B cell (primary cell): ENCODE results near the gene SAMM50. TPM values are rescaled to one million over a fixed set of nuclear protein-coding genes. Genes with fewer than 3 reads are reported as not detected.
A peak's percentile ranks its signal among the peaks of the same experiment; 100 is the strongest.

Experiments
- ATAC-seq: fragments of 200-7000 bp; cut with Tn5 transposase; one replicate; pipeline ENCODE4 v1.10.0; 2021; ENCODE audit warnings: low read depth, mild to moderate bottlenecking, moderate number of reproducible peaks, moderate library complexity
- CTCF ChIA-PET: fragments of 350-600 bp; sonication (Branson Sonifier 250); formaldehyde crosslinking; loops from one replicate; lab custom pipeline; 2021; ENCODE audit warnings: antibody characterized with exemption, inconsistent platforms; lab: Charles Lee
- POLR2A ChIA-PET: fragments of 350-600 bp; sonication (Branson Sonifier 250); formaldehyde crosslinking; loops from one replicate; lab custom pipeline; 2021; ENCODE audit warnings: antibody characterized with exemption; lab: Charles Lee
- DNase-seq: peaks from one replicate; pipeline ENCODE4 v3.0.0; 2013
- H2AFZ ChIP-seq: 2 replicates; pipeline ENCODE4 v1.6.1; 2012; ENCODE audit warnings: mild to moderate bottlenecking, low read depth, low read length; ENCODE audit not compliant: insufficient read depth, poor library complexity, severe bottlenecking
- H3K27ac ChIP-seq, 2 donors: 1 replicate in 1 of 2; 2 replicates in 1 of 2; pipeline ENCODE4 v1.5.1; 2012 to 2013; ENCODE audit warnings: low read length in 2 of 2, mild to moderate bottlenecking in 2 of 2, moderate library complexity in 1 of 2
- H3K27me3 ChIP-seq, 4 experiments: fragments of 200-600 bp in 1 of 4; sonication (generic) in 1 of 4; replicated peaks in 1 of 4; 1 replicate in 2 of 4; 2 replicates in 2 of 4; pipeline versions ENCODE4 v1.6.1 to v1.7.0; 2013 to 2016; ENCODE audit warnings: low read length in 3 of 4, mild to moderate bottlenecking in 2 of 4, mixed read lengths in 1 of 4, moderate library complexity in 1 of 4; ENCODE audit not compliant: insufficient read depth in 4 of 4, control insufficient read depth in 3 of 4; ENCODE audit errors: control extremely low read depth in 1 of 4
- H3K36me3 ChIP-seq, 2 experiments: replicated peaks in 1 of 2; 1 replicate in 1 of 2; 2 replicates in 1 of 2; pipeline versions ENCODE4 v1.6.1 to v1.7.1; 2013; ENCODE audit warnings: low read length in 1 of 2; ENCODE audit not compliant: insufficient read depth in 2 of 2, control insufficient read depth in 1 of 2; ENCODE audit errors: control extremely low read depth in 1 of 2, extremely low read depth in 1 of 2
- H3K4me1 ChIP-seq, 2 donors: fragments of 200-600 bp in 1 of 2; sonication (generic) in 1 of 2; 1 replicate in 1 of 2; 2 replicates in 1 of 2; pipeline versions ENCODE4 v1.5.1 to v1.6.1; 2013 to 2017; ENCODE audit warnings: low read length in 2 of 2; ENCODE audit not compliant: control insufficient read depth in 2 of 2, insufficient read depth in 2 of 2
- H3K4me2 ChIP-seq: replicated peaks from 2 replicates; pipeline ENCODE3; 2012; ENCODE audit warnings: mild to moderate bottlenecking, low read depth, low read length; ENCODE audit not compliant: poor library complexity, severe bottlenecking
- H3K4me3 ChIP-seq, 5 experiments: fragments of 200-600 bp in 1 of 5; sonication (generic) in 1 of 5; 1 replicate in 3 of 5; 2 replicates in 2 of 5; pipeline versions ENCODE4 v1.5.1 to v1.7.0; 2011 to 2016; ENCODE audit warnings: low read length in 4 of 5, mild to moderate bottlenecking in 4 of 5, low read depth in 2 of 5, control low read depth in 1 of 5, moderate library complexity in 1 of 5; ENCODE audit not compliant: insufficient read depth in 1 of 5; ENCODE audit errors: control extremely low read depth in 1 of 5, extremely low read depth in 1 of 5
- H3K79me2 ChIP-seq: fragments of 200-600 bp; sonication (generic); one replicate; pipeline ENCODE4 v1.6.0; 2016; ENCODE audit warnings: low read length; ENCODE audit not compliant: control insufficient read depth, insufficient read depth
- H3K9ac ChIP-seq: fragments of 200-600 bp; sonication (generic); 2 replicates; pipeline ENCODE4 v1.6.1; 2017; ENCODE audit warnings: mild to moderate bottlenecking, low read length, moderate library complexity
- H3K9me3 ChIP-seq, 3 donors: one replicate each; pipeline versions ENCODE4 v1.6.1 to v1.7.1; 2013; ENCODE audit warnings: low read length in 2 of 3; ENCODE audit not compliant: control insufficient read depth in 2 of 3, insufficient read depth in 1 of 3; ENCODE audit errors: control extremely low read depth in 1 of 3
- H4K20me1 ChIP-seq: 2 replicates; pipeline ENCODE4 v1.6.0; 2012; ENCODE audit warnings: mild to moderate bottlenecking, low read length; ENCODE audit not compliant: insufficient read depth, control insufficient read depth, poor library complexity, severe bottlenecking
- H3K27ac Mint-ChIP-seq: one replicate; pipeline ENCODE4 v1.8.0; 2021; ENCODE audit warnings: mixed read lengths
- H3K27me3 Mint-ChIP-seq: one replicate; pipeline ENCODE4 v1.8.0; 2021; ENCODE audit warnings: mixed read lengths
- H3K4me1 Mint-ChIP-seq: one replicate; pipeline ENCODE4 v1.8.0; 2021; ENCODE audit warnings: mixed read lengths
- H3K4me3 Mint-ChIP-seq: one replicate; pipeline ENCODE4 v1.8.0; 2021; ENCODE audit warnings: mixed read lengths
- H3K9me3 Mint-ChIP-seq: one replicate; pipeline ENCODE4 v1.8.0; 2022; ENCODE audit warnings: mixed read lengths; ENCODE audit not compliant: insufficient read depth
- CTCF ChIP-seq: fragments of 200-600 bp; IDR thresholded peaks from one replicate; pipeline ENCODE4 v1.8.0; 2022; ENCODE audit warnings: antibody characterized with exemption, mild to moderate bottlenecking
- EZH2 ChIP-seq: IDR thresholded peaks from 2 replicates; pipeline ENCODE4 v1.6.1; 2012; ENCODE audit warnings: borderline replicate concordance, low read depth, mild to moderate bottlenecking, moderate library complexity, low read length; ENCODE audit not compliant: insufficient read depth, poor library complexity, severe bottlenecking
- WGBS: methylation state at CpG from one replicate; pipeline ENCODE4 v1.1.5; 2013; ENCODE audit warnings: missing lambda C conversion rate; ENCODE audit not compliant: insufficient coverage; 5-methylcytosine and 5-hydroxymethylcytosine counted together
- intact Hi-C: fragments of 100-400 bp; cut with micrococcal nuclease; formaldehyde crosslinking; loops from one replicate; pipeline ENCODE4 v1.10.0; 2022
- polyA plus RNA-seq: library from polyadenylated mRNA; depleted of rRNA; stranded (reverse); fragments of >200 nt; gene quantifications from 2 replicates; pipeline ENCODE4 v1.2.3, GENCODE V29; 2012
- total RNA-seq, 2 donors: library from RNA; stranded (reverse); fragments of 120-200 nt in 1 of 2; gene quantifications; 1 replicate in 1 of 2; 2 replicates in 1 of 2; pipeline versions ENCODE4 v1.2.3 to v1.2.4, GENCODE V29; 2013 to 2022

The SAMM50 gene
- total and polyA plus RNA-seq, 2 donors (not counting 1 experiment from before 2014, with no cell fraction given) = 18.8 to 43.2 TPM

- Histone ChIP-seq H3K4me3 (no peak overlapping the region), H3K9me3 (no peaks in the 10 kb centered on the region), H4K20me1 (peaks cover 10% of the 10 kb centered on the region), H3K27ac (peak overlapping the region in 1 of 2 donors; percentile 94), H3K4me2 (no peak overlapping the region), H3K4me1 (peaks cover 29 to 42% of the 10 kb centered on the region in 2 donors), H3K9ac (no peak overlapping the region), H3K79me2 (peaks cover 42% of the 10 kb centered on the region), H3K27me3 (no peaks in the 10 kb centered on the region), H3K36me3 (peaks cover 11 to 43% of the 10 kb centered on the region in 2 experiments), H2AFZ (no peak overlapping the region)
- ATAC-seq (no peak), DNase-seq (peak; percentile 14)
- Mint-ChIP-seq H3K4me3 (peak overlapping the region; percentile 24), H3K4me1 (peaks cover 51% of the 10 kb centered on the region), H3K27ac (peak overlapping the region; percentile 56), H3K27me3 (no peaks in the 10 kb centered on the region), H3K9me3 (no peaks in the 10 kb centered on the region)
- TF ChIP-seq EZH2 (no peak), CTCF (no peak)
- intact Hi-C loops = no loop called here
- ChIA-PET CTCF (interaction anchor here (0.5 to 16.2 kb wide), 22 partner anchors 9 to 1579 kb away, joined by 3 to 691 read pairs (median 10); partner anchors contain the start of genes PARVB and SAMM50), POLR2A (interaction anchor here (1.2 kb wide), 1 partner anchor 631 kb away, joined by 3 read pairs; no protein-coding TSS in a partner anchor)
- WGBS = 91% methylated on average over 9 of the region's 9 CpGs
Measured at GRCh38 chr22:43994416-43994815, 39.2 kb downstream of the SAMM50 start.

GRCh38 chr22:43995057-43995685 is 39.9 kb downstream of the SAMM50 start:
- H3K4me2 ChIP-seq = peak overlapping the region; percentile 86
- no peaks in the 10 kb centered on the region for H3K9me3 ChIP-seq
- Mint-ChIP-seq H3K27ac (peak overlapping the region; percentile 96), H3K4me3 (peak overlapping the region; percentile 96), H3K9me3 (no peaks in the 10 kb centered on the region), H3K4me1 (peaks cover 57% of the 10 kb centered on the region), H3K27me3 (no peaks in the 10 kb centered on the region)
- H3K27me3 ChIP-seq = no peaks in the 10 kb centered on the region
- peak overlapping the region; percentile 82 to 94 for H3K27ac ChIP-seq
- TF ChIP-seq CTCF (no peak), EZH2 (no peak)
- DNase-seq (peak; percentile 10), ATAC-seq (no peak)
- H4K20me1 ChIP-seq = peaks cover 10% of the 10 kb centered on the region
- peaks cover 4 to 36% of the 10 kb centered on the region in 2 experiments for H3K36me3 ChIP-seq
- peak overlapping the region; percentile 71 for H3K9ac ChIP-seq
- intact Hi-C loops = no loop called here
- peak overlapping the region in 2 of 5 experiments; percentile 65 to 70 for H3K4me3 ChIP-seq
- peaks cover 37 to 50% of the 10 kb centered on the region in 2 donors for H3K4me1 ChIP-seq
- H2AFZ ChIP-seq = no peak overlapping the region
- POLR2A ChIA-PET = no interaction called here
- 98% methylated on average over 13 of the region's 15 CpGs for WGBS
- H3K79me2 ChIP-seq = peaks cover 44% of the 10 kb centered on the region
- CTCF ChIA-PET = interaction anchor here (0.5 to 16.2 kb wide), 13 partner anchors 8 to 681 kb away, joined by 3 to 691 read pairs (median 7); partner anchors contain the start of gene PARVB
